Epithelial cell of proximal tubule (primary cell): ENCODE data around the gene RPL39L. TPM values are rescaled to one million over a fixed set of nuclear protein-coding genes. Genes with fewer than 3 reads are reported as not detected.
"Not testable (repeated sequence)": the region's sequence is repeated elsewhere in the genome, so short reads cannot be mapped to it uniquely, and the experiment has no call there.

ENCODE experiments used
- DNase-seq: peaks from one replicate; pipeline ENCODE4 v3.0.0-alpha.2; 2011; ENCODE audit warnings: low read depth
- H3K4me3 ChIP-seq: 2 replicates; pipeline ENCODE4 v1.5.1; 2011; ENCODE audit warnings: low read depth, mild to moderate bottlenecking, low read length
- total RNA-seq: library from RNA; depleted of rRNA; stranded (reverse); fragments of >200 nt; gene quantifications from 2 replicates; pipeline ENCODE4 v1.2.3, GENCODE V29; 2015
- TF ChIP-seq, protein P1 (sequence below): conservative IDR thresholded peaks from 2 replicates; pipeline ENCODE4 v1.5.1; 2012; ENCODE audit warnings: low read depth, mild to moderate bottlenecking, low read length

The RPL39L gene
- total RNA-seq, 1 donor from 2014 or later = 35.0 TPM

DNA sequence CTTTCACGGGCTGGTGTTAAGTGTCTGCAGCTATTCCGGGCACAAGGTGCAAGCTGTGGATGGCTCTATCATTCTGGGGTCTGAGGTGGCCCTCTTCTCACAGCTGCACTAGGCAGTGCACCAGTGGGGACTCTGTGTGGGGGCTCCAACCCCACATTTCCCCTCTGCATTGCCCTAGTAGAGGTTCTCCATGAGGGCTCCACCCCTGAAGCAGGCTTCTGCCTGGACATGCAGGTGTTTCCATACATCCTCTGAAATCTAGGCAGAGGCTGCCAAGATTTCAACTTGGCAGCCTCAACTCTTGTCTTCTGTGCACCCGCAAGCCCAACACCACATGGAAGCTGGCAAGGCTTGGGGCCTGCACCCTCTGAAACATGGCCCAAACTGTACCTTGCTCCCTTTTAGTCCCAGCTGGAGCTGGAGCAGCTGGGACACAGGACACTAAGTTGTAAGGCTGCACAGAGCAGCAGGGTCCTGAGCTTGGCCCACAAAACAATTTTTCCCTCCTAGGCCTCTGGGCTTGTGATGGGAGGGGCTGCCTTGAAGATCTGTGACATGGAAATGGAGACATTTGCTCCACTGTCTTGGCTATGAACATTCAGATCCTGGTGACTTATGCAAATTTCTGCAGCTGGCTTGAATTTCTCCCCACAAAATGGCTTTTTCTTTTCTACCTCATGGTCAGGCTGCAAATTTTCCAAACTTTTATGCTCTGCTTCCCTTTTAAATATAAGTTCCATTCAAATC lies 6.0 kb upstream of the RPL39L start:
- no peak overlapping the region for H3K4me3 ChIP-seq
- TF ChIP-seq, protein P1, sequence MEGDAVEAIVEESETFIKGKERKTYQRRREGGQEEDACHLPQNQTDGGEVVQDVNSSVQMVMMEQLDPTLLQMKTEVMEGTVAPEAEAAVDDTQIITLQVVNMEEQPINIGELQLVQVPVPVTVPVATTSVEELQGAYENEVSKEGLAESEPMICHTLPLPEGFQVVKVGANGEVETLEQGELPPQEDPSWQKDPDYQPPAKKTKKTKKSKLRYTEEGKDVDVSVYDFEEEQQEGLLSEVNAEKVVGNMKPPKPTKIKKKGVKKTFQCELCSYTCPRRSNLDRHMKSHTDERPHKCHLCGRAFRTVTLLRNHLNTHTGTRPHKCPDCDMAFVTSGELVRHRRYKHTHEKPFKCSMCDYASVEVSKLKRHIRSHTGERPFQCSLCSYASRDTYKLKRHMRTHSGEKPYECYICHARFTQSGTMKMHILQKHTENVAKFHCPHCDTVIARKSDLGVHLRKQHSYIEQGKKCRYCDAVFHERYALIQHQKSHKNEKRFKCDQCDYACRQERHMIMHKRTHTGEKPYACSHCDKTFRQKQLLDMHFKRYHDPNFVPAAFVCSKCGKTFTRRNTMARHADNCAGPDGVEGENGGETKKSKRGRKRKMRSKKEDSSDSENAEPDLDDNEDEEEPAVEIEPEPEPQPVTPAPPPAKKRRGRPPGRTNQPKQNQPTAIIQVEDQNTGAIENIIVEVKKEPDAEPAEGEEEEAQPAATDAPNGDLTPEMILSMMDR = no peak

DNA sequence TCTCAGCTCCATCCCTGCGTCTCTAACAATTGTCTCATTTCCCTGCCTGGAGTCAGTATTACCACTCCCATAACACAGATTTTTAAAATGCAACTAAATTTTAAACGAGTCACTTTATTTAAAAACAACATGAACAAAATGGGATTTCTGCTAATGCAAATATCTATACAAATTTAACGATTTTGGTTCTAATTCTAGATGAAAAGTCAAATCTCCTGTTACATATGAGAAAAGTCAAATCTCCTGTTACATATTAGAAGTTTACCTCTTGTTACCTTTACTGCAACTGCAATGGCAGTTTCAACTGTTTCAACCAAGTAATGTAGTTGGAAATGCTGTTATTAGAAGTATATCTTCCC lies 578 bp upstream of the RPL39L start:
- DNase-seq = no peak
- H3K4me3 ChIP-seq = peak overlapping the region; percentile 65
- TF ChIP-seq, protein P1 = no peak

More for the DNA sequence above, 6.0 kb upstream of the RPL39L start:
- no peak for DNase-seq

DNA sequence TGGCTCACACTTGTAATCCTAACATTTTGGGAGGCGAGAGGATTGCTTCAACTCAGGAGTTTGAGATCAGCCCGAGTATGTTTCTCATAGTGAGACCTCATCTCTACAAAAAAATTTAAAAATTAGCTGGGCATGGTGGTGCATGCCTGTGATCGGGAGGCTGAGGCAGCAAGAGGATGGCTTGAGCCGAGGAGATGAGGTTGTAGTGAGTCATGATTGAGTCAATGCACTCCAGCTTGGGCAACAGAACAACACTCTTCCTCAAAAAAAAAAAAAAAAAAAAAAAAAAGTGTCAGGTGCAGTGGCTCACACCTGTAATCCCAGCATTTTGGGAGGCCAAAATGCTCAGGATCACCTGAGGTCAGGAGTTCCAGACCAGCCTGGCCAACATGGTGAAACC lies 2.4 kb downstream of the RPL39L start:
- TF ChIP-seq, protein P1 = no peak
- no peak overlapping the region for H3K4me3 ChIP-seq
- no peak for DNase-seq

DNA sequence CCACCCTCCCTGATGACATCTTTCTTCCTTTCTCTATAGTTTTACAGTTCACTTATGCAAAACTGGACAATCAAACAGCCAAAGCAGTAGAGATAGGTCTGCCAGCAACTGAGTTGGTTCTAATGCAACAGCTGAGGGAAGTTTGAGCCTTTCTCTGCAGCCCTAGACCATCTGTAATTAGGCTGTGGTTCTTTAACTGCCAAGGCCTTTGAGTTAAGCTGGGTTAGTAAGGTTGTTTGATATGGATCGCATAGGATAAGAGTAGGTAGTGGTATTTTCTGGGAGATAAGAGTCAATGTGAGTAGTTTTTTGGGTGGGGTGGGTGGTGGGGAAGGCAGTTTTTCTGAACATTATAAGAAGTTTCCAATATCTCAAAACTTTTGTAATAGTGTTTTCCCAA lies 3.0 kb downstream of the RPL39L start:
- no peak for DNase-seq
- no peak overlapping the region for H3K4me3 ChIP-seq
- TF ChIP-seq, protein P1 = no peak

DNA sequence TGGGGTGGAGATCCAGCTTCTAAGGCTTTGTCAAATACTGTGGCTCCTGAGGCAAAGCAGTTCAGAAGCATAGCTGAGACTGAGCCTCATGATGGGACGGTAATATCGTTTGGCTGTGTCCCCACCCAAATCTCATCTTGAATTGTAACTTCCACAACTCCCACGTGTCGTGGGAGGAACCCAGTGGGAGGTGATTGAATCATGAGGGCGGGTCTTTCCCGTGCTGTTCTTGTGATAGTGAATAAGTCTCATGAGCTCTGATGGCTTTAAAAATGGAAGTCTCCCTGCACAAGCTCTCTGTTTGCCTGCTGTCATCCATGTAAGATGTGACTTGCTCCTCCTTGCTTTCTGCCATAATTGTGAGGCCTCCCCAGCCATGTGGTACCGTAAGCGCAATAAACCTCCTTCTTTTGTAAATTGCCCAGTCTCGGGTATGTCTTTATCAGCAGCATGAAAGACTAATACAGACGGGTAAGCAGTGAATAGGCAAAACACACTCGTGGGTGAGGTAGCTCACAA lies 4.1 kb downstream of the RPL39L start:
- not testable (repeated sequence) for DNase-seq, H3K4me3 ChIP-seq

DNA sequence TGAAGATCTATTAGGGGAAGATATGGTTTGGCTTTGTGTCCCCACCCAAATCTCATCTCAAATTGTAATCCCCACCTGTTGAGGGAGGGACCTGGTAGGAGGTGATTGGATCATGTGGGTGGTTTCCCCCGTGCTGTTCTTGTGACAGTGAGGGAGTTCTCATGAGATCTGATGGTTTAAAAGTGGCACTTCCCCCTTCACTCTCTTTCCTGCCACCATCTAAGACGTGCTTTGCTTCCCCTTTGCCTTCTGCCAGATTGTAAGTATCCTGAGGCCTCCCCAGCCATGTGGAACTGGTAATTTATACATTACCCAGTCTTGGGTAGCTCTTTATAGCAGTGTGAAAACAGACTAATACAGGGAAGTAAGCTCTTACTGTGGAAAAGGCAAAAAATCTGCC lies 6.1 kb downstream of the RPL39L start:
- DNase-seq, H3K4me3 ChIP-seq: not testable (repeated sequence)

DNA sequence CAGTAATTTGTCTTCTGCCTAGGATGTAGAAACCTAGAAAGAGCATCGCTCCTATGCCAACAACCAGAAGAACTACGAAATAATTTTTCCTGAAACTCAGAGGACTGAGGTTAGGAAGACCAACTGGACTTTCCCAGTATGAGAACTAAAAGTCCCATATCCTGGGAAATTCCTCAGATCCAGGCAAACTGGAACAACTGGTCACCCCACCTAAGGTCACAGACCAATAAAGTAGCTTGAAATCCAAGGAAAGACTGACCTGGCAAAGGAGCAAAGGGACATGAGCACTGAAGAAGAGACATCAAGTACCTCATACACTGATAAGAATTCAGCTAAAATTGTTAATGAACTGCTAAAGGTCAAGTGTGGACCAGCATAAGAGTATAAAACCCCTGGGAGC lies 6.6 kb downstream of the RPL39L start:
- DNase-seq = no peak
- H3K4me3 ChIP-seq = no peak overlapping the region
- TF ChIP-seq, protein P1 = no peak

DNA sequence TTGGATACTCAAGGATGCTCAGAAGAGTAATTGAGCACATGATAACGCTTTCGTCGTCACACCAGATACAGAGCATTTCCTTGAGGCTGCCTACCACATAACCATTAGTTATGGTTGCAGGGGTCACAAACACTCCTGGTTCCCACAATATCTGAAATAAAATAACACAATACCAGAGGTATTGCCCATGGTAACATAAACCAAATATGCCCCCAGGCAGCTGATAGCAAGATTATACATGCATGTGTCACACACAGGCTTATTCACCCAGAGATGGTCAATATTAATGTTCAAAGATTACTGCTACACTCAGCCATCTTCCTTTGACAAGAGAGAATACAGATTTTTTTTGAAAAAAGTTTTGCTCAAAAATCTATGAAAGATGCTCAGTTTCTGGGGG lies 7.3 kb downstream of the RPL39L start:
- TF ChIP-seq, protein P1 = no peak
- no peak for DNase-seq
- H3K4me3 ChIP-seq = no peak overlapping the region
